Neural progenitor cell (in vitro differentiated cells): Measurements from ENCODE around the gene PGF.

ENCODE experiments used
- EZH2 ChIP-seq: fragments of 200-600 bp; sonication (generic); IDR thresholded peaks from 2 replicates; pipeline ENCODE4 v1.6.1; 2017; ENCODE audit warnings: antibody characterized with exemption, mild to moderate bottlenecking, moderate library complexity
- EZH2phosphoT487 ChIP-seq: fragments of 200-600 bp; sonication (generic); IDR thresholded peaks from 2 replicates; pipeline ENCODE4 v1.6.1; 2017; ENCODE audit warnings: antibody characterized with exemption
- TF ChIP-seq, protein P1 (sequence below): fragments of 200-600 bp; sonication (generic); IDR thresholded peaks from 2 replicates; pipeline ENCODE4 v1.5.1; 2017; ENCODE audit warnings: antibody characterized with exemption, mild to moderate bottlenecking

DNA sequence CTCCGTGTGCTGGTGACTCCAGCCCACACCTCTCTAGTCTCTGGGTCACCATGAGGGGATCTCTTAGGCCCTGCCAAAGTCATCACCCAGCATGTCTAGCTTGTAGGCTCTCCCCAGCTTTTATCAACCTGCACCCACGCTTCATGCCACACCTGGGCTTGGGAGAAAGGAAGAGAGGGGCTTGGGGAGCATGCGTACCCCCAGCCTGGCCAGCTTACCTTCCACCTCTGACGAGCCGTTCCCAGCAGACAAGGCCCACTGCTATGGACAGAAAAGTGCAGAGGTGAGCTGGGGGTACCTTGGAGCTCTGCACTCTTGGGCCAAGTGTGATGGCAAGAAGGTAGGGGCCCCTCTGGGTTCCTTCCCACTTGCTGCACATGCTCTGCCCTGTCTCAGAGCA lies 1.7 kb downstream of the PGF start:
- TF ChIP-seq, protein P1, sequence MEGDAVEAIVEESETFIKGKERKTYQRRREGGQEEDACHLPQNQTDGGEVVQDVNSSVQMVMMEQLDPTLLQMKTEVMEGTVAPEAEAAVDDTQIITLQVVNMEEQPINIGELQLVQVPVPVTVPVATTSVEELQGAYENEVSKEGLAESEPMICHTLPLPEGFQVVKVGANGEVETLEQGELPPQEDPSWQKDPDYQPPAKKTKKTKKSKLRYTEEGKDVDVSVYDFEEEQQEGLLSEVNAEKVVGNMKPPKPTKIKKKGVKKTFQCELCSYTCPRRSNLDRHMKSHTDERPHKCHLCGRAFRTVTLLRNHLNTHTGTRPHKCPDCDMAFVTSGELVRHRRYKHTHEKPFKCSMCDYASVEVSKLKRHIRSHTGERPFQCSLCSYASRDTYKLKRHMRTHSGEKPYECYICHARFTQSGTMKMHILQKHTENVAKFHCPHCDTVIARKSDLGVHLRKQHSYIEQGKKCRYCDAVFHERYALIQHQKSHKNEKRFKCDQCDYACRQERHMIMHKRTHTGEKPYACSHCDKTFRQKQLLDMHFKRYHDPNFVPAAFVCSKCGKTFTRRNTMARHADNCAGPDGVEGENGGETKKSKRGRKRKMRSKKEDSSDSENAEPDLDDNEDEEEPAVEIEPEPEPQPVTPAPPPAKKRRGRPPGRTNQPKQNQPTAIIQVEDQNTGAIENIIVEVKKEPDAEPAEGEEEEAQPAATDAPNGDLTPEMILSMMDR = no peak
- no peak for TF ChIP-seq EZH2
- TF ChIP-seq EZH2phosphoT487 = no peak
